Pancreas (tissue), 10 donors: ENCODE results near the gene TRIM10. TPM values are rescaled to one million over a fixed set of nuclear protein-coding genes. Genes with fewer than 3 reads are reported as not detected.

Experiments
- ATAC-seq, 4 donors: fragments of 200-7000 bp; cut with Tn5 transposase; one replicate each; pipeline versions ENCODE4 v1.8.0 to v1.9.1; 2020; ENCODE audit warnings: mild to moderate bottlenecking in 4 of 4, moderate library complexity in 4 of 4
- DNase-seq, 6 donors: peaks; one replicate each; pipeline ENCODE4 v3.0.0-alpha.2; 2020
- FAIRE-seq: peaks from 2 replicates; lab custom pipeline; 2012; peaks lifted over from hg19 to GRCh38; lab: Jason Lieb, UNC
- H3K27ac ChIP-seq, 4 donors: fragments of 200-600 bp; sonication (generic); 1 replicate in 3 of 4; 2 replicates in 1 of 4; pipeline versions ENCODE4 v1.5.0 to v1.8.0; 2020
- H3K27me3 ChIP-seq, 4 donors: fragments of 200-600 bp; one replicate each; pipeline ENCODE4 v1.8.0; 2021
- H3K36me3 ChIP-seq, 3 donors: fragments of 200-600 bp; sonication (generic) in 1 of 3; one replicate each; pipeline versions ENCODE4 v1.5.0 to v1.8.0; 2020 to 2021
- H3K4me1 ChIP-seq, 3 donors: fragments of 200-600 bp; one replicate each; pipeline ENCODE4 v1.8.0; 2021
- H3K4me3 ChIP-seq, 4 donors: fragments of 200-600 bp; sonication (generic) in 2 of 4; one replicate each; pipeline versions ENCODE4 v1.5.0 to v1.8.0; 2020 to 2021
- H3K9me3 ChIP-seq, 4 donors: fragments of 200-600 bp; one replicate each; pipeline ENCODE4 v1.8.0; 2021
- CTCF ChIP-seq, 4 donors: fragments of 200-600 bp; sonication (generic) in 3 of 4; IDR thresholded peaks; one replicate each; pipeline versions ENCODE4 v1.5.0 to v1.8.0; 2021; ENCODE audit warnings: antibody characterized with exemption in 4 of 4
- WGBS, 2 donors: extraction: QIAGEN DNeasy Blood & Tissue Kit; methylation state at CpG; one replicate each; pipeline ENCODE4 v1.1.7; 2013; 5-methylcytosine and 5-hydroxymethylcytosine counted together
- intact Hi-C, 3 donors: fragments of 100-400 bp; cut with DNase I; formaldehyde crosslinking; loops; one replicate each; pipeline versions ENCODE4 v1.11.1 to v1.14.2; 2022
- polyA plus RNA-seq, 2 donors: library from polyadenylated mRNA; stranded (reverse); fragments of 200-250 nt; gene quantifications; one replicate each; pipeline ENCODE4 v1.2.3, GENCODE V29; 2013
- total RNA-seq, 6 donors: library from RNA; stranded (reverse); fragmentation: NEBNext Ultra II Directional in 4 of 6; extraction: Animal tissue kit (Norgen Biotek cat#: 25700) in 4 of 6; gene quantifications; one replicate each; pipeline versions ENCODE4 v1.2.1 to v1.2.4, GENCODE V29; 2021 to 2023
- donor health status: healthy with polysubstance abuse.
- donor health status: DM: no; HTN: no; CAD: no; lungs with moderate emphysema.
- donor health status: DM: no; HTN: no; CAD: no.
- donor health status: control.
- donor health status: control.
- donor health status: Bipolar disorder and iron deficiency.
- donor health status: DM: yes; HTN: yes; CAD: no.
- donor health status: DM: no; HTN: no; CAD: no.
- donor health status: DM: no; HTN: no; CAD: no.
- donor health status: DM: yes; HTN: yes; CAD: no.

TRIM10 gene, protein sequence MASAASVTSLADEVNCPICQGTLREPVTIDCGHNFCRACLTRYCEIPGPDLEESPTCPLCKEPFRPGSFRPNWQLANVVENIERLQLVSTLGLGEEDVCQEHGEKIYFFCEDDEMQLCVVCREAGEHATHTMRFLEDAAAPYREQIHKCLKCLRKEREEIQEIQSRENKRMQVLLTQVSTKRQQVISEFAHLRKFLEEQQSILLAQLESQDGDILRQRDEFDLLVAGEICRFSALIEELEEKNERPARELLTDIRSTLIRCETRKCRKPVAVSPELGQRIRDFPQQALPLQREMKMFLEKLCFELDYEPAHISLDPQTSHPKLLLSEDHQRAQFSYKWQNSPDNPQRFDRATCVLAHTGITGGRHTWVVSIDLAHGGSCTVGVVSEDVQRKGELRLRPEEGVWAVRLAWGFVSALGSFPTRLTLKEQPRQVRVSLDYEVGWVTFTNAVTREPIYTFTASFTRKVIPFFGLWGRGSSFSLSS
- total RNA-seq = under 1 TPM in 1 of 6 donors, not detected in 5; 0.03 TPM
- polyA plus RNA-seq = under 1 TPM in 1 of 2 donors, not detected in 1; 0.02 TPM

GRCh38 chr6:30160785-30161531 lies at the start of gene TRIM10:
Gene TRIM10, minus strand, starts transcription at chr6:30161211. Its CDS starts 353 bp downstream, at chr6:30160858.
- WGBS, 2 donors = 70 to 78% methylated on average over 4 of the region's 4 CpGs
- Histone ChIP-seq H3K4me3 (no peak within 1 kb of the TSS), H3K27me3 (no peaks in the 10 kb centered on the region), H3K27ac (no peak within 1 kb of the TSS), H3K9me3 (no peaks in the 10 kb centered on the region), H3K4me1 (no peaks in the 10 kb centered on the region), H3K36me3 (no peaks in the 10 kb centered on the region)
- TF ChIP-seq CTCF (IDR thresholded peaks at IDR 0.05) = no peak
- intact Hi-C loops = no loop called here
- ATAC-seq (no peak), DNase-seq (no peak), FAIRE-seq (no peak)

DNA sequence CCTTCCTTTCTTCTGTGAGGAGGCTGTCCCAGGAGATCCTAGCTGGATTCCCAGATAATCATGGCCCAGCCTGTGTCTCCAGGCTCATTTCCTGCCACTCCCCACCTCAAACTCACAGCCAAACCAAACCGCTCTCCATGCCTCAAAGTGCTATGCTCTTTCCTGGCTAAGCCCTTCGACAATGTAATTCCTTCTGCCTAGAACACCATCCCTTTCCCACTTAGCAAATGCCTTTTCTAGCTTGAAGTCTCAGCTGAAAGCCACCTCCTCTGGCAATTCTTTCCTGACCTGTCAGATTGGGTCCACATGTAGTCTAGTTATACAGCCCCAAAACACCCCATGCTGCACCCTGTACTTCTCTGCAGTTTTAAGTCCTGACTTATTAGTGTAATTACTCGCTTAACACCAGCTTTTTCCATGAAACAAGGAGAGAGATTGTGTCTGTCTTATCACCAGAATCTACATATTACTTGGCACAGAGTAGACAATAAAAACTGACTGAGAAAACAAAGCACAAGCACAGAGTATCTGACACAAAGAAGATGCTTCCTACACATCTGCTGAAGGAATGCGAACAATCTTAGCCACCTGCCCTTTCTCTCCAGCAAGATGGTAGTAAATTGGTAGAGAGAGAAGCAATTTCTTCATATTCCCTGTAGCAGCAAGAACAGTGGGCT lies 46.7 kb upstream of the TRIM10 start:
- Histone ChIP-seq H3K27ac (peak overlapping the region; percentile 3 to 61 (median 34)), H3K9me3 (no peaks in the 10 kb centered on the region), H3K4me3 (no peak overlapping the region), H3K36me3 (no peaks in the 10 kb centered on the region), H3K4me1 (peaks cover 15 to 40% (median 36%) of the 10 kb centered on the region in 3 donors), H3K27me3 (no peaks in the 10 kb centered on the region)
- TF ChIP-seq CTCF (IDR thresholded peaks at IDR 0.05) = no peak
- intact Hi-C loops = no loop called here
- DNase-seq (no peak), FAIRE-seq (no peak), ATAC-seq (peak in 2 of 4 donors; percentile 8 to 16)
- 65 to 73% methylated on average over 4 of the region's 4 CpGs for WGBS, 2 donors

GRCh38 chr6:30206799-30207618 lies 46.0 kb upstream of the TRIM10 start:
- Histone ChIP-seq H3K36me3 (no peaks in the 10 kb centered on the region), H3K9me3 (no peaks in the 10 kb centered on the region), H3K27me3 (no peaks in the 10 kb centered on the region), H3K4me1 (peaks cover 15 to 39% (median 31%) of the 10 kb centered on the region in 3 donors), H3K27ac (peak overlapping the region; percentile 3 to 61 (median 34)), H3K4me3 (no peak overlapping the region)
- WGBS, 2 donors = 35% methylated on average over 11 of the region's 11 CpGs
- no peak for DNase-seq
- FAIRE-seq = no peak
- ATAC-seq = peak; percentile 50 to 77 (median 68)
- TF ChIP-seq CTCF (IDR thresholded peaks at IDR 0.05) = no peak
- intact Hi-C loops = no loop called here

- no peak for FAIRE-seq
- 76 to 89% methylated on average over 7 of the region's 7 CpGs for WGBS, 2 donors
- no peak for ATAC-seq
Measured at GRCh38 chr6:30206152-30206551, 45.1 kb upstream of the TRIM10 start.

More at GRCh38 chr6:30206152-30206551, 45.1 kb upstream of the TRIM10 start:
- no peak for DNase-seq
- peaks cover 10 to 31% (median 23%) of the 10 kb centered on the region in 3 donors for H3K4me1 ChIP-seq
- no peak overlapping the region for H3K4me3 ChIP-seq
- H3K9me3 ChIP-seq = no peaks in the 10 kb centered on the region
- TF ChIP-seq CTCF (IDR thresholded peaks at IDR 0.05) = no peak
- no peaks in the 10 kb centered on the region for H3K27me3 ChIP-seq
- H3K36me3 ChIP-seq = peaks cover 0 to 3% (median 0%) of the 10 kb centered on the region in 3 donors
- H3K27ac ChIP-seq = no peak overlapping the region
- intact Hi-C loops = no loop called here
